Thymus (tissue), 11 donors: Measurements from ENCODE around the gene GEMIN7. TPM values are rescaled to one million over a fixed set of nuclear protein-coding genes. Genes with fewer than 3 reads are reported as not detected.
"Not testable (repeated sequence)": the region's sequence is repeated elsewhere in the genome, so short reads cannot be mapped to it uniquely, and the experiment has no call there.

Experiments
- DNase-seq, 9 donors: peaks; one replicate each; pipeline ENCODE4 v3.0.0-alpha.2; 2013; ENCODE audit warnings: low spot score in 9 of 9, low read depth in 6 of 9, missing footprints in 1 of 9
- H3K27ac ChIP-seq, 2 donors: one replicate each; pipeline ENCODE4 v1.5.1; 2013; ENCODE audit warnings: control low read depth in 1 of 2, low read depth in 1 of 2, low read length in 1 of 2, mild to moderate bottlenecking in 1 of 2, moderate library complexity in 1 of 2
- H3K27me3 ChIP-seq, 2 donors: one replicate each; pipeline ENCODE4 v1.5.1; 2013; ENCODE audit warnings: low read length in 1 of 2; ENCODE audit not compliant: control insufficient read depth in 2 of 2, insufficient read depth in 1 of 2
- H3K36me3 ChIP-seq, 2 donors: one replicate each; pipeline ENCODE4 v1.5.1; 2013; ENCODE audit warnings: low read length in 1 of 2, mild to moderate bottlenecking in 1 of 2, moderate library complexity in 1 of 2; ENCODE audit not compliant: control insufficient read depth in 2 of 2, insufficient read depth in 2 of 2
- H3K4me1 ChIP-seq, 2 donors: one replicate each; pipeline ENCODE4 v1.5.1; 2013; ENCODE audit warnings: low read length in 2 of 2; ENCODE audit not compliant: control insufficient read depth in 2 of 2, insufficient read depth in 2 of 2
- H3K4me3 ChIP-seq, 2 donors: one replicate each; pipeline ENCODE4 v1.5.1; 2013; ENCODE audit warnings: low read length in 2 of 2, control low read depth in 1 of 2, mild to moderate bottlenecking in 1 of 2
- H3K9me3 ChIP-seq, 2 donors: one replicate each; pipeline ENCODE4 v1.5.1; 2013; ENCODE audit warnings: low read length in 1 of 2, mild to moderate bottlenecking in 1 of 2; ENCODE audit not compliant: control insufficient read depth in 2 of 2, insufficient read depth in 1 of 2
- WGBS: extraction: QIAGEN DNeasy Blood & Tissue Kit; methylation state at CpG from one replicate; pipeline ENCODE4 v1.1.7; 2013; 5-methylcytosine and 5-hydroxymethylcytosine counted together
- polyA plus RNA-seq: library from polyadenylated mRNA; stranded (reverse); fragments of 200-250 nt; gene quantifications from one replicate; pipeline ENCODE4 v1.2.3, GENCODE V29; 2013
- total RNA-seq: library from RNA; stranded (reverse); fragments of 120-200 nt; gene quantifications from one replicate; pipeline ENCODE4 v1.2.4, GENCODE V29; 2013
- donor health status: healthy.

The GEMIN7 gene
- total and polyA plus RNA-seq, 2 donors = 15.2 to 32.3 TPM

DNA sequence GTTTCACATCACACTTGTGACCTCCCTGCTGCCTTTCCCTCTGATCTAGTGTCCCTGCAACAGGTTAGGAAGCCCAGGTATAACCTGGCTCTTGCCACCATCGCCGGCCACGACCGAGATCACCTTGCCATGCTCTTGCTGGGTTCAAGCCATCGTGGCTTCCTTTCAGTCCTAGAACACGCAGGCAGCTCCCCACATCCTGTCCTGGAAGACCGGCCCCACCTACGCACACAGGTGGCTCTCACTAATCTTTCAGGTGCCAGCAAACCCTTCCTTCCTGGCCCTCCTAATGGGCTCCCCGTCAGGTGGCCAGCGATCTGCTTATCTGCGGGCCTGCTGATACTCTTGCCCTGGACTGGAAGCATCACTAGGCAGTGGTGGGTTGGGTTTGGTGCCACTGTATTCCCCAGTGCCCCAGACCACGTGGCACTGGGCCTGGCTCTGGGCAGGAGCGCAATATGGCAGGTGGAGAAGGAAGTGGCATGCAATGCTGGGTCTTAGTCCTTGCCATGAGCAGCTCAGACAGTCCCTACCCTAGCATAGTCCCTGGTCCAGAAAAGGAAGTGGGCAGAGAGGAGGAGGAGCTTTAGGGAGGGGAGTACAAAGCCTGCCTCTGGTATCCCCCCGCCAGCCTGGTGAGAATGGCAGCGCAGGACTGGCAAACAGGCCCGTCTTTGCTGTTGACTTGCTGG, 25.7 kb downstream of the GEMIN7 start:
- WGBS = 40% methylated on average over 16 of the region's 16 CpGs
- no peaks in the 10 kb centered on the region for H3K27me3 ChIP-seq
- H3K27ac ChIP-seq = peak overlapping the region in 1 of 2 donors; percentile 11
- H3K4me1 ChIP-seq = peaks cover 28 to 50% of the 10 kb centered on the region in 2 donors
- no peak overlapping the region for H3K4me3 ChIP-seq
- H3K9me3 ChIP-seq = no peaks in the 10 kb centered on the region
- DNase-seq = peak in 1 of 9 donors; percentile 41
- H3K36me3 ChIP-seq = peaks cover 0 to 7% of the 10 kb centered on the region in 2 donors

DNA sequence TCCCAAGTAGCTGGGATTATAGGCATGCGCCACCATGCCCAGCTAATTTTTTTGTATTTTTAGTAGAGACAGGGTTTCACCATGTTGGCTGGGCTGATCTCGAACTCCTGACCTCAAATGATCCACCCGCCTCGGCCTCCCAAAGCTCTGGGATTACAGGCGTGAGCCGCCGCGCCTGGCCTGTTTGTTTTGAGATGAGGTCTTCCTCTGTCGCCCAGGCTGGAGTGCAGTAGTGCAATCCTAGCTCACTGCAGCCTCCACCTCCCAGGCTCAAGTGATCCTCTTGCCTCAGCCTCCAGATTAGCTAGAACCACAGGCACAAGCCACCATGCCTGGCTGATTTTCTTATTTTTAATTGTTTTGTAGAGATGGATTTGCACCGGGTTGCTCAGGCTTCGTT, 27.3 kb downstream of the GEMIN7 start:
- DNase-seq, H3K9me3 ChIP-seq, H3K36me3 ChIP-seq, H3K27ac ChIP-seq, H3K4me3 ChIP-seq, H3K27me3 ChIP-seq: not testable (repeated sequence)
- WGBS = 98% methylated on average over 11 of the region's 11 CpGs
- peaks cover 26 to 44% of the 10 kb centered on the region in 2 donors for H3K4me1 ChIP-seq

DNA sequence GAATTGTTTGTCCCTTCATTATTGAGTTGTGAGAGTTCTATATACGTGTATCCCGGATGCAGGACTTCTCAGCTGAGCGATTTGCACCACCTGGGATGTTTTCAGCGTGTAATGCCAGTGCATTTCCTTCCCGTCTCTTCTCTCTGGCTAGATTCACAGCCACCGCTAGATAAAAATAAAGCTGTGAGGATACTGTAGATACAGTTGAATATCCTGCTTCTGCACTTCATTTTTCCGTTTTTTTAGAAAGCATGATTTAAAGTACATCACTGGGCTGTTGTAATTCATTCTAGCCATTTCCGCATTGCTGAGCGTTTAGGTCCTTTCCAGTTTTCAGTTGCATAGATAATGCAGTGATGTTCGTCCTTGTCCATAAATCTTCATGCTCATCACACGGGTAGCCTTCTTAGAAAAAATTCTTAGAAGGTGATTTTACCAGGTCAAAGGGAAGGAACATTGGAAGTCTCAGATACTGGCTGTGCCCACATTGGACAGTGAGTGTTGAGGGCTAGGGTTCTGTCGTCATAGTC, 28.6 kb downstream of the GEMIN7 start:
- Histone ChIP-seq H3K27ac (no peak overlapping the region), H3K27me3 (no peaks in the 10 kb centered on the region), H3K4me1 (peaks cover 21 to 36% of the 10 kb centered on the region in 2 donors), H3K4me3 (no peak overlapping the region), H3K9me3 (no peaks in the 10 kb centered on the region), H3K36me3 (peaks cover 0 to 3% of the 10 kb centered on the region in 2 donors)
- WGBS = 61% methylated on average over 12 of the region's 12 CpGs
- DNase-seq = no peak

DNA sequence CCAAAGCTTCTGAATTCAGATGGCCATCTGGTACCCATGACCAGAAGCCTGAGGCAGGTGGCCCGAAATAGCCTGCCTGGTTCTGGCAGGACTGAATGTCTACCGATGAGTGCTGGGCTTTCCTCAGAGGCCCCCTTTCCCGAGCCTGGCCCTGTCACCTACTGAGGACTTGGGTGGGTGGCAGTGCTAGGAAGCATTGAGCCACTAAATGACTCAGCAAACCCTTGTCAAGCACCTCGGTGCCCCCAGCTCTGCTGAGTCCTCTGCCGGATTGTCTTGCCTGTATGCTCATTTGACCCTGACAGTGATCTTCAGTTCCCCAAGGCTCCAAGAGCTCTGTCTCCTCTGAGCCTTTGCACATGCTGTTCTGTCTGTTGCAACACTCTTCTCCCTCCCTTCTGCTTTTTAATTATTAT, 31.8 kb downstream of the GEMIN7 start:
- no peaks in the 10 kb centered on the region for H3K27me3 ChIP-seq
- 37% methylated on average over 5 of the region's 5 CpGs for WGBS
- H3K9me3 ChIP-seq = no peaks in the 10 kb centered on the region
- H3K27ac ChIP-seq = no peak overlapping the region
- DNase-seq = no peak
- H3K4me3 ChIP-seq = no peak overlapping the region
- peaks cover under 1 to 38% of the 10 kb centered on the region in 2 donors for H3K4me1 ChIP-seq
- H3K36me3 ChIP-seq = peaks cover 0 to 3% of the 10 kb centered on the region in 2 donors

DNA sequence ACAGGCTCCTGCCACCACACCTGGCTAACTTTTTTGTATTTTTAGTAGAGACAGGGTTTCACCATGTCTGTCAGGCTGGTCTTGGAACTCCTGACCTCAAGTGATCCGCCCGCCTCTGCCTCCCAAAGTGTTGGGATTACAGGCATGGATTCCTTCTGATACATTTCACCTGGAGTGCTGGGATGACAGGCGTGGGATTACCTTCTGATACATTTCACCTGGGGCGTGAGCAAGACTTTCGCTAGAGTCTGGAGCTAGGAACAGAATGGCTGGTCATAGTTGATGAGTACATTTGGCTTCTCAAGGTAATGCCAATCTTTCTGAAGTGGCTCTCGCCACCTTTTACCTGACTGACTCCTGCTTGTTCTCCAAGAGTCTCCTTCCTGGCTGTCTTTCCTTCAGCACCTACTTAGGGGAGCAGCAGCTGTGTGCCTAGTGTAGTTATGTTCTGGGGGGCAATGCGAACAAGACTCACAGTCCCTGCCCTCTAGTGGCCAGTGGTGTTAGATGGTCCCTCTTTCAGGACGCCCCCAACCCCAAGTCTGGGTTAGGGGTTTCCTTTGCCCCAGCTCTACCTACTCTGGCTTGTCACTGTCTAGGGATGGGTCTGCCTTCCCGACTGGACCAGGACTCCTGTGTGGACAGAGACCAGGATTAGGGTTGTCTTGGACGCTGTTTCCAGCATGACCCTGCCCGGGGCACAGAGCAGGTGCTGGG, 33.2 kb downstream of the GEMIN7 start:
- Histone ChIP-seq H3K9me3 (no peaks in the 10 kb centered on the region), H3K36me3 (peaks cover 0 to 3% of the 10 kb centered on the region in 2 donors), H3K27ac (no peak overlapping the region), H3K27me3 (no peaks in the 10 kb centered on the region), H3K4me1 (peaks cover 11 to 51% of the 10 kb centered on the region in 2 donors), H3K4me3 (no peak overlapping the region)
- no peak for DNase-seq
- 95% methylated on average over 11 of the region's 11 CpGs for WGBS

DNA sequence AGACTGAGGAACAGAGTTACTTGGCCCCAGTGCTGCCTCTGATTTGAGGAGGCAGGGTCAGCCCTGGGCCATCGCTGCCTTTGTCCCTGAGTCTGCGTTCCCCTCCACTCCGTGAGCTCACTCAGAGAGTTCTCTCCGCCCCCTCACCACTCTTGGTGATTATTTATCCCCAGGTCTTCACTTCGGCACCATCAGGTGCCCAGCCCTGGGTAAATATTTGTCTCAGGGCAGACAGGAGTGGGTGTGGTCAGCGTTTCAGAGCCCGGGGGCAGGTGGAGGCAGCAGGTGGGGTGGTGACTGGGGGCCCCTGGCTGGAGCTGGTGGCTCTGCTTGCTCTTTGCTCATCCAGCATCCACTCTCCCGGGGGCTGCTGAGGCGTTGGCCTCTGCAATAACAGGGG, 34.6 kb downstream of the GEMIN7 start:
- no peak for DNase-seq
- Histone ChIP-seq H3K27ac (no peak overlapping the region), H3K9me3 (no peaks in the 10 kb centered on the region), H3K36me3 (peaks cover 0 to 3% of the 10 kb centered on the region in 2 donors), H3K4me3 (no peak overlapping the region), H3K4me1 (peaks cover 24 to 65% of the 10 kb centered on the region in 2 donors), H3K27me3 (no peaks in the 10 kb centered on the region)
- 82% methylated on average over 9 of the region's 9 CpGs for WGBS

DNA sequence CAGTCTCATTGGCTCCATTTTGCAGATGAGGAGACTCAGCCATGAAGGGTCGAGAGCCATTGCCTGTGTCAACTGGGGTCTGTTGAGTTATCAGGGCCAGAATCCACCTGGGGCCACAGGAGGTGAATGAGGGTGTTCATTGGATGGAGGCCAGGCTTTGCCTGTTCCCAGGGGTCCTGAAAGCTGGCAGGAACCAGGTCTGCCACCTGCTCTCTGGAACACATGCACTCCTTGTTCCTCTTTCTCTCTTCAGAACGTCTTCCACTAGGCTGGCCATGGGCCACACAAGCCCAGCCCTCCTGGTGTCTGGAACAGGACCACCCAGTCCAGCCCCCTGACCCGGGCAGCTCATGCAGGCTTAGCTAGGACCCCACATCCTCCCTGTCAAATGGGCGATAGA, 35.1 kb downstream of the GEMIN7 start:
- no peak overlapping the region for H3K27ac ChIP-seq
- H3K9me3 ChIP-seq = no peaks in the 10 kb centered on the region
- H3K4me1 ChIP-seq = peaks cover 26 to 70% of the 10 kb centered on the region in 2 donors
- no peak for DNase-seq
- H3K36me3 ChIP-seq = peaks cover 0 to 3% of the 10 kb centered on the region in 2 donors
- WGBS = 61% methylated on average over 4 of the region's 4 CpGs
- H3K27me3 ChIP-seq = no peaks in the 10 kb centered on the region
- no peak overlapping the region for H3K4me3 ChIP-seq

DNA sequence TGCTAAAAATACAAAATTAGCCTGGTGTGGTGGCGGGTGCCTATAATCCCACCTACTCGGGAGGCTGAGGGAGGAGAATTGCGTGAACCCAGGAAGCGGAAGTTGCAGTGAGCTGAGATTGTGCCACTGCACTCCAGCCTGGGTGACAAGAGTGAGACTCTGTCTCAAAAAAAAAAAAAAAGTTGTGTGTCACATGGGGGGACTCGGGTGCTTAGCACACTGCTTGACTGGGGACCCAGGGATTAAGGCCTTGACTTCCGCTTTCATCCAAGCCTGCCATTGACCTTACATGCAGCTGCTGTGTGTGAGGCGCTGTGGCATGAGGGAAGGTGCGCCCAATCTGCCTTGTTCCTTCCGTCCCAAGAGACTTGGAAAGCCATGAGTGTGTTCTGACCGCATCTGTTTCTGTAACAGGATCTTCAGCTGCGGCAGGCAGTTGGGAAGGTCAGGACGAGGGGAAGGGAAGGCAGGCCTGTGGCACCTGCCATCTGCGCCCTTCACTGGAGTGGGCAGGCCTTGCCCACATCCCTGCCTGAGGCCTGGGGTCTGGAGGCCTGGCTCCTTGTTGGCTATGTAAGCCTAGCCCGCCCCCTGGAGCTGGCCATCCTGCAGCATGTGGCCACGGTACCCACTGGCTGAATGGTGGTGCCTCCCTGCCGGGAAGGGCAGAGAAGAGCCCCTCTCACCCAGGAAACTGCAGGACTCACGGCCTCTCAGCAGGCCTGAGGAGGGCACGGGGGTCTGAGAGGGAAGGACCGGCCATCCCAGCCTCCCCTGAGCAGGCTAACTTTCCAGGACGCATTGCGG, 37.0 kb downstream of the GEMIN7 start:
- DNase-seq = no peak
- Histone ChIP-seq H3K4me3 (no peak overlapping the region), H3K36me3 (no peaks in the 10 kb centered on the region), H3K27ac (no peak overlapping the region), H3K9me3 (no peaks in the 10 kb centered on the region), H3K27me3 (no peaks in the 10 kb centered on the region), H3K4me1 (peaks cover 32 to 82% of the 10 kb centered on the region in 2 donors)
- whole genome bisulfite sequencing = 82% methylated on average over 21 of the region's 21 CpGs
